ENCODE data around the gene GPR37L1. TPM values are rescaled to one million over a fixed set of nuclear protein-coding genes. Genes with fewer than 3 reads are reported as not detected.

The GPR37L1 gene
- total and polyA plus RNA-seq, 4 donors, result under 0.01 to 0.04 (median 0.02) TPM; not detected in 1

- Histone ChIP-seq H3K4me3 (ENCODE audit: low read depth in 1 of 3, low read length in 3 of 3) (no peak overlapping the region), H3K27ac (ENCODE audit: low read depth in 1 of 2, low read length in 2 of 2) (no peak overlapping the region), H3K36me3 (ENCODE audit: control insufficient read depth in 4 of 4, insufficient read depth in 3 of 4, low read depth in 1 of 4, low read length in 3 of 4) (no peaks in the 10 kb centered on the region), H3K9ac (ENCODE audit: low read depth in 1 of 2, low read length in 2 of 2) (no peak overlapping the region), H3K9me3 (ENCODE audit: control insufficient read depth in 4 of 4, low read length in 3 of 4) (no peaks in the 10 kb centered on the region), H3K27me3 (ENCODE audit: control insufficient read depth in 4 of 4, insufficient read depth in 4 of 4, low read length in 3 of 4) (no peaks in the 10 kb centered on the region), H3K4me1 (ENCODE audit: control insufficient read depth in 4 of 4, insufficient read depth in 4 of 4, low read length in 3 of 4) (peaks cover 0 to 7% (median under 1%) of the 10 kb centered on the region in 4 donors)
- no peak for TF ChIP-seq CTCF (IDR thresholded peaks at IDR 0.05; ENCODE audit: low read depth, low read length, missing input control)
- no peak for TF ChIP-seq SP1 (IDR thresholded peaks at IDR 0.05)
- no peak for TF ChIP-seq JUND (IDR thresholded peaks at IDR 0.05)
- no peak for TF ChIP-seq ATF3 (IDR thresholded peaks at IDR 0.05)
- no peak for TF ChIP-seq MAX (IDR thresholded peaks at IDR 0.05)
- no peak for TF ChIP-seq GABPA (IDR thresholded peaks at IDR 0.05 in 1 of 2, conservative IDR thresholded peaks at IDR 0.05 in 1 of 2)
- TF ChIP-seq ZBTB33 (IDR thresholded peaks at IDR 0.05), result no peak
- TF ChIP-seq FOXA1 (IDR thresholded peaks at IDR 0.05), result no peak
- TF ChIP-seq HNF4G (IDR thresholded peaks at IDR 0.05), result no peak
- no peak for TF ChIP-seq YY1 (IDR thresholded peaks at IDR 0.05)
- no peak for TF ChIP-seq RAD21 (IDR thresholded peaks at IDR 0.05)
- no peak for TF ChIP-seq HNF4A (conservative IDR thresholded peaks at IDR 0.05)
- TF ChIP-seq REST (IDR thresholded peaks at IDR 0.05), result no peak
- no peak for DNase-seq (ENCODE audit: low spot score)
- whole genome bisulfite sequencing, result 89% methylated on average over 8 of the region's 8 CpGs
Observed at GRCh38 chr1:202150602-202151001, 27.9 kb downstream of the GPR37L1 start.

- no peak for DNase-seq (ENCODE audit: low spot score)
- no peak overlapping the region for H3K9ac ChIP-seq (ENCODE audit: low read depth in 1 of 2, low read length in 2 of 2)
- no peaks in the 10 kb centered on the region for H3K27me3 ChIP-seq (ENCODE audit: control insufficient read depth in 4 of 4, insufficient read depth in 4 of 4, low read length in 3 of 4)
- no peaks in the 10 kb centered on the region for H3K9me3 ChIP-seq (ENCODE audit: control insufficient read depth in 4 of 4, low read length in 3 of 4)
- H3K27ac ChIP-seq (ENCODE audit: low read depth in 1 of 2, low read length in 2 of 2), result no peak overlapping the region
- 91% methylated on average over 2 of the region's 2 CpGs for WGBS
- peaks cover 0 to 7% (median under 1%) of the 10 kb centered on the region in 4 donors for H3K4me1 ChIP-seq (ENCODE audit: control insufficient read depth in 4 of 4, insufficient read depth in 4 of 4, low read length in 3 of 4)
- no peaks in the 10 kb centered on the region for H3K36me3 ChIP-seq (ENCODE audit: control insufficient read depth in 4 of 4, insufficient read depth in 3 of 4, low read depth in 1 of 4, low read length in 3 of 4)
- H3K4me3 ChIP-seq (ENCODE audit: low read depth in 1 of 3, low read length in 3 of 3), result no peak overlapping the region
- TF ChIP-seq EGR1 (IDR thresholded peaks at IDR 0.05; ENCODE audit: low read depth in 2 of 2) (no peak), MAX (IDR thresholded peaks at IDR 0.05) (no peak), TAF1 (conservative IDR thresholded peaks at IDR 0.05) (no peak), HNF4G (IDR thresholded peaks at IDR 0.05) (no peak), FOXA2 (IDR thresholded peaks at IDR 0.05) (no peak), ZBTB33 (IDR thresholded peaks at IDR 0.05) (no peak), FOXA1 (IDR thresholded peaks at IDR 0.05) (no peak), GABPA (IDR thresholded peaks at IDR 0.05 in 1 of 2, conservative IDR thresholded peaks at IDR 0.05 in 1 of 2) (no peak), YY1 (IDR thresholded peaks at IDR 0.05) (no peak), SP1 (IDR thresholded peaks at IDR 0.05) (no peak), RXRA (IDR thresholded peaks at IDR 0.05) (no peak), RAD21 (IDR thresholded peaks at IDR 0.05) (no peak), JUND (IDR thresholded peaks at IDR 0.05) (no peak), NR2F2 (IDR thresholded peaks at IDR 0.05) (no peak), REST (IDR thresholded peaks at IDR 0.05) (no peak)
Observed at GRCh38 chr1:202151045-202151444, 28.3 kb downstream of the GPR37L1 start.
